Measurements from ENCODE around the gene GASK1A.

The GASK1A gene

DNA sequence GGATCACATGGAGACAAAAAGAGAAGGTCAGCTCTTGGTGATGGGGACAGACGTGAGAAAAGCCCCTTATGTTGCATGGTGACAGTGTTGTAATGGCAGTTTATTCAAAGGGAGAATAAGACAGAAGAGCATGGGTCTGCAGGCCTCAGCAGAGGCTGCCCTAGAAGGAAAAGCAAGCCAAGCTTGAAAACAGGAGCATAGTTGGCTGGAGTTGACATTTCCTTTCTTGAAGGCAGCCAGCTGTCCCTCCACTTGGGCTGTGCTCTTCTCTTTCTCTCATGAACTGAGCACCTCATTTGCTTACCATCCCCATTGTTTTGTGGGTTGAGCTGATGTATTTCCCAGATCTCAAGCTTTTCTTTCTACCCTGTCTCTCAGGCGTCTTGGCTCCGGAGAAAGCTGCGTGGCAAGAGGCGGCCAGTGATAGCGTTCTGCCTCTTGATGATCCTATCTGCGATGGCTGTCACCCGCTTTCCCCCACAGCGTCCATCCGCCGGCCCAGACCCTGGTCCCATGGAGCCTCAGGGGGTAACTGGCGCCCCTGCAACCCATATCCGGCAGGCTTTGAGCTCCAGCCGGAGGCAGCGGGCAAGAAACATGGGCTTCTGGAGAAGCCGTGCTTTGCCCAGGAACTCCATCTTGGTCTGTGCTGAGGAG is 52.9 kb downstream of the GASK1A start:
- Histone ChIP-seq H3K4me3 (ENCODE audit: insufficient read depth, low read length, poor library complexity, severe bottlenecking) (no peak overlapping the region), H3K9me3 (ENCODE audit: insufficient read depth, low read length) (no peaks in the 10 kb centered on the region), H3K36me3 (ENCODE audit: low read length) (no peaks in the 10 kb centered on the region), H3K27ac (ENCODE audit: low read depth, low read length) (no peak overlapping the region), H3K4me2 (ENCODE audit: low read depth, low read length, poor library complexity, severe bottlenecking) (no peak overlapping the region), H3K9me2 (replicated peaks; ENCODE audit: insufficient read depth, low read length) (no peaks in the 10 kb centered on the region), H3K79me2 (ENCODE audit: insufficient read depth, low read length) (no peaks in the 10 kb centered on the region), H2AFZ (ENCODE audit: low read depth, low read length, severe bottlenecking) (no peak overlapping the region), H3K27me3 (ENCODE audit: low read length) (no peaks in the 10 kb centered on the region), H3K9ac (ENCODE audit: low read length) (no peak overlapping the region), H4K20me1 (ENCODE audit: low read depth, low read length) (no peaks in the 10 kb centered on the region), H3F3A (ENCODE audit: insufficient read depth) (no peaks in the 10 kb centered on the region)
- TF ChIP-seq, protein P1, sequence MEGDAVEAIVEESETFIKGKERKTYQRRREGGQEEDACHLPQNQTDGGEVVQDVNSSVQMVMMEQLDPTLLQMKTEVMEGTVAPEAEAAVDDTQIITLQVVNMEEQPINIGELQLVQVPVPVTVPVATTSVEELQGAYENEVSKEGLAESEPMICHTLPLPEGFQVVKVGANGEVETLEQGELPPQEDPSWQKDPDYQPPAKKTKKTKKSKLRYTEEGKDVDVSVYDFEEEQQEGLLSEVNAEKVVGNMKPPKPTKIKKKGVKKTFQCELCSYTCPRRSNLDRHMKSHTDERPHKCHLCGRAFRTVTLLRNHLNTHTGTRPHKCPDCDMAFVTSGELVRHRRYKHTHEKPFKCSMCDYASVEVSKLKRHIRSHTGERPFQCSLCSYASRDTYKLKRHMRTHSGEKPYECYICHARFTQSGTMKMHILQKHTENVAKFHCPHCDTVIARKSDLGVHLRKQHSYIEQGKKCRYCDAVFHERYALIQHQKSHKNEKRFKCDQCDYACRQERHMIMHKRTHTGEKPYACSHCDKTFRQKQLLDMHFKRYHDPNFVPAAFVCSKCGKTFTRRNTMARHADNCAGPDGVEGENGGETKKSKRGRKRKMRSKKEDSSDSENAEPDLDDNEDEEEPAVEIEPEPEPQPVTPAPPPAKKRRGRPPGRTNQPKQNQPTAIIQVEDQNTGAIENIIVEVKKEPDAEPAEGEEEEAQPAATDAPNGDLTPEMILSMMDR (IDR thresholded peaks at IDR 0.05; ENCODE audit: insufficient read depth, low read length, poor library complexity, severe bottlenecking), result no peak
- TF ChIP-seq EZH2phosphoT487 (conservative IDR thresholded peaks at IDR 0.05; ENCODE audit: low read length), result no peak

DNA sequence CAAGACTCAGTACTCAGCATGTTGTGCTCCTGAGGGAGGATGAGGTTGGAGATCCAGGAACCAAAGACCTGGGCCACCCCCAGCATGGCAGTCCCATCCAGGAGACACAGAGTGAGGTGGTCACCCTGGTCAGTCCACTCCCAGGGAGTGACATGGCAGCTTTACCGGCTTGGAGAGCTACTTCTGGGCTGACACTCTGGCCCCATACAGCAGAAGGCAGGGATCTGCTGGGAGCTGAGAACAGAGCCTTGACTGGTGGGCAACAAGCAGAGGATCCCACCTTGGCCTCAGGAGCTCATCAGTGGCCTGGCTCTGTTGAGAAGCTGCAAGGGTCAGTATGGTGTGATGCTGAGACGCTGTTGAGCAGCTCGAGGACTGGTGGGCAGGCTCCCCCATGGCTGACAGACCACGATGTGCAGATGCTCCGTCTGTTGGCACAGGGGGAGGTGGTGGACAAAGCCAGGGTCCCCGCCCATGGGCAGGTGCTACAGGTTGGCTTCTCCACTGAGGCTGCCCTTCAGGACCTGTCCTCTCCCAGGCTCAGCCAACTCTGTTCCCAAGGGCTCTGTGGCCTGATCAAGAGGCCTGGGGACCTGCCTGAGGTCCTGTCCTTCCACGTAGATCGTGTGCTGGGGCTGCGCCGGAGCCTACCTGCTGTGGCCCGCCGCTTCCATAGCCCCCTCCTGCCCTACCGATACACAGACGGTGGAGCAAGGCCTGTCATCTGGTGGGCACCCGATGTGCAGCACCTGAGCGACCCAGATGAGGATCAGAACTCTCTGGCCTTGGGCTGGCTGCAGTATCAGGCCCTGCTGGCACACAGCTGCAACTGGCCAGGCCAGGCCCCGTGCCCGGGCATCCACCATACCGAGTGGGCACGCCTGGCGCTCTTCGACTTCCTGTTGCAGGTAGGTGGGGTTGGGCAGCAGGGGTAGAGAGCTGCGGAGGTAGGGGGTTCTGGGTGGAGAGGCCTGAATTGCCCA is 53.8 kb downstream of the GASK1A start:
- no peaks in the 10 kb centered on the region for H3K9me2 ChIP-seq (replicated peaks; ENCODE audit: insufficient read depth, low read length)
- H3K4me3 ChIP-seq (ENCODE audit: insufficient read depth, low read length, poor library complexity, severe bottlenecking), result no peak overlapping the region
- H3K9me3 ChIP-seq (ENCODE audit: insufficient read depth, low read length), result no peaks in the 10 kb centered on the region
- no peaks in the 10 kb centered on the region for H3F3A ChIP-seq (ENCODE audit: insufficient read depth)
- no peak overlapping the region for H2AFZ ChIP-seq (ENCODE audit: low read depth, low read length, severe bottlenecking)
- H3K36me3 ChIP-seq (ENCODE audit: low read length), result no peaks in the 10 kb centered on the region
- H4K20me1 ChIP-seq (ENCODE audit: low read depth, low read length), result no peaks in the 10 kb centered on the region
- no peak overlapping the region for H3K4me2 ChIP-seq (ENCODE audit: low read depth, low read length, poor library complexity, severe bottlenecking)
- H3K9ac ChIP-seq (ENCODE audit: low read length), result no peak overlapping the region
- no peaks in the 10 kb centered on the region for H3K27me3 ChIP-seq (ENCODE audit: low read length)
- no peak for TF ChIP-seq EZH2phosphoT487 (conservative IDR thresholded peaks at IDR 0.05; ENCODE audit: low read length)
- TF ChIP-seq, protein P1 (IDR thresholded peaks at IDR 0.05; ENCODE audit: insufficient read depth, low read length, poor library complexity, severe bottlenecking), result no peak
- no peak overlapping the region for H3K27ac ChIP-seq (ENCODE audit: low read depth, low read length)
- no peaks in the 10 kb centered on the region for H3K79me2 ChIP-seq (ENCODE audit: insufficient read depth, low read length)

DNA sequence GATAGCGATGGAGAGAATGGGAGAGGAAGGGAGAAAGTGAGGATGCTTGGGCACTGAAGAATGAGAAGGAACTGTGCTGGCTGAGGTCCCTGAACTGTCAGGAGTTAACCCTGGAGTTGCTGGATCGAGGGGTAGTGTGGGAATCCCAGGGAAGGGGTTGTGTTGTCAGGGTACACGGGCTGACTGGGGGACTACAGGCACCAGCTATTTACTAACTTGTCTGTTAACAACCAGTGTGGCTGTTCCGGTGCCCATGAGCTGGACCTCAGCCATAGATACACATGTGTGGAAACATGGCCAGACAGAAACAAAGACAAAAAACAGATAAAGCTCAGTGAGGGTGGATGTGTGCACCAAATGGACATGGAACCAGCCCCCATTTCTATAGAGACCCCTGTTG is 55.1 kb downstream of the GASK1A start:
- TF ChIP-seq EZH2phosphoT487 (conservative IDR thresholded peaks at IDR 0.05; ENCODE audit: low read length), result no peak
- TF ChIP-seq, protein P1 (IDR thresholded peaks at IDR 0.05; ENCODE audit: insufficient read depth, low read length, poor library complexity, severe bottlenecking), result no peak
- H3F3A ChIP-seq (ENCODE audit: insufficient read depth), result no peaks in the 10 kb centered on the region
- no peak overlapping the region for H3K4me3 ChIP-seq (ENCODE audit: insufficient read depth, low read length, poor library complexity, severe bottlenecking)
- no peaks in the 10 kb centered on the region for H3K9me3 ChIP-seq (ENCODE audit: insufficient read depth, low read length)
- H3K36me3 ChIP-seq (ENCODE audit: low read length), result no peaks in the 10 kb centered on the region
- H2AFZ ChIP-seq (ENCODE audit: low read depth, low read length, severe bottlenecking), result no peak overlapping the region
- H3K9ac ChIP-seq (ENCODE audit: low read length), result no peak overlapping the region
- H3K4me2 ChIP-seq (ENCODE audit: low read depth, low read length, poor library complexity, severe bottlenecking), result no peak overlapping the region
- H3K27ac ChIP-seq (ENCODE audit: low read depth, low read length), result no peak overlapping the region
- H4K20me1 ChIP-seq (ENCODE audit: low read depth, low read length), result no peaks in the 10 kb centered on the region
- H3K27me3 ChIP-seq (ENCODE audit: low read length), result no peaks in the 10 kb centered on the region
- H3K79me2 ChIP-seq (ENCODE audit: insufficient read depth, low read length), result no peaks in the 10 kb centered on the region
- no peaks in the 10 kb centered on the region for H3K9me2 ChIP-seq (replicated peaks; ENCODE audit: insufficient read depth, low read length)

Data from SU-DHL-6 (cell line).